ENCODE results near the gene NDUFV1.
"Not testable (repeated sequence)": the region's sequence is repeated elsewhere in the genome, so short reads cannot be mapped to it uniquely, and the experiment has no call there.

- not testable (repeated sequence) for TF ChIP-seq CTCF, POLR2A (IDR thresholded peaks at IDR 0.05)
Measured at GRCh38 chr11:67626131-67626833, 19.5 kb downstream of the NDUFV1 start.

Data from right lobe of liver (tissue), 4 donors.